Mesodermal cell (in vitro differentiated cells): ENCODE results near the gene VCX2. TPM values are rescaled to one million over a fixed set of nuclear protein-coding genes. Genes with fewer than 3 reads are reported as not detected.
"Not testable (repeated sequence)": the region's sequence is repeated elsewhere in the genome, so short reads cannot be mapped to it uniquely, and the experiment has no call there.

ENCODE experiments used
- H3K27ac ChIP-seq: 2 replicates; pipeline ENCODE4 v1.7.0; 2013; ENCODE audit warnings: mild to moderate bottlenecking, low read depth, low read length, moderate library complexity; ENCODE audit not compliant: severe bottlenecking
- H3K36me3 ChIP-seq: 2 replicates; pipeline ENCODE4 v1.7.1; 2013; ENCODE audit warnings: mild to moderate bottlenecking, low read length, moderate library complexity; ENCODE audit not compliant: control insufficient read depth, insufficient read depth
- H3K4me1 ChIP-seq: one replicate; pipeline ENCODE4 v1.7.1; 2013; ENCODE audit warnings: mild to moderate bottlenecking, low read length; ENCODE audit not compliant: insufficient read depth, control insufficient read depth, poor library complexity, severe bottlenecking
- H3K4me3 ChIP-seq: 2 replicates; pipeline ENCODE4 v1.7.0; 2013; ENCODE audit warnings: low read length, control low read depth, mild to moderate bottlenecking; ENCODE audit not compliant: insufficient read depth, poor library complexity, severe bottlenecking; ENCODE audit errors: extremely low read depth
- H3K9me3 ChIP-seq: 2 replicates; pipeline ENCODE4 v1.7.1; 2013; ENCODE audit warnings: mild to moderate bottlenecking, low read length, moderate library complexity; ENCODE audit not compliant: control insufficient read depth
- WGBS, 2 experiments: methylation state at CpG; one replicate each; pipeline ENCODE4 v1.1.5; 2013; ENCODE audit warnings: missing lambda C conversion rate in 2 of 2; ENCODE audit not compliant: insufficient coverage in 2 of 2; 5-methylcytosine and 5-hydroxymethylcytosine counted together
- polyA plus RNA-seq, 2 experiments: library from polyadenylated mRNA; stranded (reverse); fragments of 50-300 nt; gene quantifications; one replicate each; pipeline ENCODE4 v1.2.3, GENCODE V29; 2013

The VCX2 gene
- polyA plus RNA-seq (2013, experiment 1 of 2): not detected
- not detected for polyA plus RNA-seq (2013, experiment 2 of 2)

- not testable (repeated sequence) for H3K4me3 ChIP-seq, H3K9me3 ChIP-seq, H3K4me1 ChIP-seq, H3K27ac ChIP-seq, H3K36me3 ChIP-seq
- no CpG with 5 or more reads among the region's 3 CpGs for WGBS, 2 experiments
Measured at GRCh38 chrX:8171169-8171568, at the start of gene VCX2. TSS of gene VCX2 (minus strand) at chrX:8171267. CDS start at chrX:8170643, 624 bp downstream.

GRCh38 chrX:8204943-8205342 lies 33.9 kb upstream of the VCX2 start:
- Histone ChIP-seq H3K9me3 (no peaks in the 10 kb centered on the region), H3K4me1 (peaks cover 13% of the 10 kb centered on the region), H3K36me3 (no peaks in the 10 kb centered on the region), H3K4me3 (no peak overlapping the region), H3K27ac (no peak overlapping the region)
- 40 to 60% methylated on average over 2 to 3 of the region's 4 CpGs for WGBS, 2 experiments

- Histone ChIP-seq H3K4me1 (peaks cover 13% of the 10 kb centered on the region), H3K36me3 (no peaks in the 10 kb centered on the region), H3K9me3 (no peaks in the 10 kb centered on the region), H3K4me3 (no peak overlapping the region), H3K27ac (no peak overlapping the region)
- WGBS, 2 experiments: 83% methylated on average over 1 of the region's 6 CpGs; no CpG with 5 or more reads in 1 of the 2 experiments
Measured at GRCh38 chrX:8204169-8204935, 33.3 kb upstream of the VCX2 start.

- Histone ChIP-seq H3K27ac (peak overlapping the region; percentile 71), H3K4me1 (peaks cover 13% of the 10 kb centered on the region), H3K36me3 (no peaks in the 10 kb centered on the region), H3K9me3 (no peaks in the 10 kb centered on the region), H3K4me3 (no peak overlapping the region)
- 46 to 65% methylated on average over 3 to 4 of the region's 8 CpGs for WGBS, 2 experiments
Measured at GRCh38 chrX:8201896-8202331, 30.8 kb upstream of the VCX2 start.

GRCh38 chrX:8196776-8197175 lies 25.7 kb upstream of the VCX2 start:
- Histone ChIP-seq H3K4me1 (no peaks in the 10 kb centered on the region), H3K9me3 (no peaks in the 10 kb centered on the region), H3K27ac (no peak overlapping the region), H3K36me3 (no peaks in the 10 kb centered on the region), H3K4me3 (no peak overlapping the region)
- WGBS, 2 experiments: 93 to 100% methylated on average over 2 of the region's 7 CpGs

- WGBS, 2 experiments: no CpG with 5 or more reads among the region's 2 CpGs
- Histone ChIP-seq H3K36me3 (no peaks in the 10 kb centered on the region), H3K27ac (no peak overlapping the region), H3K4me1 (no peaks in the 10 kb centered on the region), H3K4me3 (no peak overlapping the region), H3K9me3 (no peaks in the 10 kb centered on the region)
Measured at GRCh38 chrX:8194216-8194615, 23.1 kb upstream of the VCX2 start.

GRCh38 chrX:8192276-8192675 lies 21.2 kb upstream of the VCX2 start:
- Histone ChIP-seq H3K36me3 (no peaks in the 10 kb centered on the region), H3K9me3 (no peaks in the 10 kb centered on the region), H3K4me1 (no peaks in the 10 kb centered on the region), H3K27ac (no peak overlapping the region), H3K4me3 (no peak overlapping the region)
- WGBS, 2 experiments: no CpG with 5 or more reads among the region's 2 CpGs

GRCh38 chrX:8191022-8191421 lies 20.0 kb upstream of the VCX2 start:
- no peak overlapping the region for H3K4me3 ChIP-seq
- H3K4me1 ChIP-seq: no peaks in the 10 kb centered on the region
- no peaks in the 10 kb centered on the region for H3K9me3 ChIP-seq
- no peak overlapping the region for H3K27ac ChIP-seq
- 85 to 96% methylated on average over 4 to 8 of the region's 8 CpGs for WGBS, 2 experiments
- no peaks in the 10 kb centered on the region for H3K36me3 ChIP-seq

GRCh38 chrX:8190341-8190830 lies 19.3 kb upstream of the VCX2 start:
- Histone ChIP-seq H3K4me1 (no peaks in the 10 kb centered on the region), H3K4me3 (no peak overlapping the region), H3K36me3 (no peaks in the 10 kb centered on the region), H3K9me3 (no peaks in the 10 kb centered on the region), H3K27ac (no peak overlapping the region)
- 100% methylated on average over 2 of the region's 4 CpGs; no CpG with 5 or more reads in 1 of the 2 experiments for WGBS, 2 experiments

GRCh38 chrX:8189096-8189830 lies 18.2 kb upstream of the VCX2 start:
- H3K4me3 ChIP-seq: no peak overlapping the region
- WGBS, 2 experiments: 90 to 100% methylated on average over 2 of the region's 6 CpGs

More at GRCh38 chrX:8189096-8189830, 18.2 kb upstream of the VCX2 start:
- no peaks in the 10 kb centered on the region for H3K9me3 ChIP-seq
- no peaks in the 10 kb centered on the region for H3K4me1 ChIP-seq
- no peak overlapping the region for H3K27ac ChIP-seq
- H3K36me3 ChIP-seq: no peaks in the 10 kb centered on the region
